HepG2 (cell line): Measurements from ENCODE around the gene MGMT.

Experiments used
- FOXM1 ChIP-seq: sonication (generic); formaldehyde crosslinking; IDR thresholded peaks from 2 replicates; pipeline ENCODE4 v1.5.0; 2020; ENCODE audit warnings: missing genetic modification reagents
- ZNF33A ChIP-seq: sonication (generic); formaldehyde crosslinking; IDR thresholded peaks from 2 replicates; pipeline ENCODE4 v1.5.1; 2020; ENCODE audit warnings: missing genetic modification reagents, mild to moderate bottlenecking, moderate library complexity, borderline replicate concordance

GRCh38 chr10:129809841-129810240 is 342.8 kb downstream of the MGMT start:
- TF ChIP-seq ZNF33A (CRISPR knock-in tag) (no peak), FOXM1 (CRISPR knock-in tag) (no peak)
